ENCODE measurements around the gene SCN10A. TPM values are rescaled to one million over a fixed set of nuclear protein-coding genes. Genes with fewer than 3 reads are reported as not detected.

The SCN10A gene
- total and polyA plus RNA-seq, 2 of the 13 experiments (the other 11 are each of a cell fraction or from before 2014, with no cell fraction given) = not detected

DNA sequence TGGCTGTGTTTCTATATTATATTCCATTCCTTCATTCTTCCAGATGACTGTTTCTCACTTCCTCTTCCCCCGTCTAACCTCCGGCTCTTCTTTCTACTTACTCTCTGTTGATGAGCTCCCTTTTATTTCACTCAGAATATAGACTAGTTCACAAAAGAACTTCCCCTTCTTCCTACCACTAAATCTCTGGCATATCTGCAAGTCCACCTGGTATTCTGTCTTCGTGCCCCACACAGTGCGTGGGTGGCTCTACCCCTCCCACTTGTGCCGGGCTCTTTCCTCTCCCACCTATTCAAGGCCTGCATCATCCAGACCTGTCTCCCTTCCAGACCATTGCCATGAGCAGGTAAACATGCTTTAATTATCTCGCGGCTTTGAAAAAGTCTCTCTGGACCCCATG is 73.0 kb downstream of the SCN10A start (continued):
- TF ChIP-seq, protein P1, sequence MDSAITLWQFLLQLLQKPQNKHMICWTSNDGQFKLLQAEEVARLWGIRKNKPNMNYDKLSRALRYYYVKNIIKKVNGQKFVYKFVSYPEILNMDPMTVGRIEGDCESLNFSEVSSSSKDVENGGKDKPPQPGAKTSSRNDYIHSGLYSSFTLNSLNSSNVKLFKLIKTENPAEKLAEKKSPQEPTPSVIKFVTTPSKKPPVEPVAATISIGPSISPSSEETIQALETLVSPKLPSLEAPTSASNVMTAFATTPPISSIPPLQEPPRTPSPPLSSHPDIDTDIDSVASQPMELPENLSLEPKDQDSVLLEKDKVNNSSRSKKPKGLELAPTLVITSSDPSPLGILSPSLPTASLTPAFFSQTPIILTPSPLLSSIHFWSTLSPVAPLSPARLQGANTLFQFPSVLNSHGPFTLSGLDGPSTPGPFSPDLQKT (CRISPR knock-in tag; IDR thresholded peaks at IDR 0.05; ENCODE audit: borderline replicate concordance) = no peak
- TF ChIP-seq ZC3H4 (CRISPR knock-in tag; IDR thresholded peaks at IDR 0.05; ENCODE audit: borderline replicate concordance) (no peak), CENPT (CRISPR knock-in tag; IDR thresholded peaks at IDR 0.05; ENCODE audit: low read depth) (no peak), ZNF552 (CRISPR knock-in tag; IDR thresholded peaks at IDR 0.05; ENCODE audit: borderline replicate concordance) (no peak), ZNF564 (CRISPR knock-in tag; IDR thresholded peaks at IDR 0.05) (no peak), ZNF547 (CRISPR knock-in tag; IDR thresholded peaks at IDR 0.05) (no peak), ZNF562 (CRISPR knock-in tag; IDR thresholded peaks at IDR 0.05; ENCODE audit: borderline replicate concordance) (no peak), ZNF775 (CRISPR knock-in tag; IDR thresholded peaks at IDR 0.05; ENCODE audit: borderline replicate concordance) (no peak)
- TF ChIP-seq, protein P2, sequence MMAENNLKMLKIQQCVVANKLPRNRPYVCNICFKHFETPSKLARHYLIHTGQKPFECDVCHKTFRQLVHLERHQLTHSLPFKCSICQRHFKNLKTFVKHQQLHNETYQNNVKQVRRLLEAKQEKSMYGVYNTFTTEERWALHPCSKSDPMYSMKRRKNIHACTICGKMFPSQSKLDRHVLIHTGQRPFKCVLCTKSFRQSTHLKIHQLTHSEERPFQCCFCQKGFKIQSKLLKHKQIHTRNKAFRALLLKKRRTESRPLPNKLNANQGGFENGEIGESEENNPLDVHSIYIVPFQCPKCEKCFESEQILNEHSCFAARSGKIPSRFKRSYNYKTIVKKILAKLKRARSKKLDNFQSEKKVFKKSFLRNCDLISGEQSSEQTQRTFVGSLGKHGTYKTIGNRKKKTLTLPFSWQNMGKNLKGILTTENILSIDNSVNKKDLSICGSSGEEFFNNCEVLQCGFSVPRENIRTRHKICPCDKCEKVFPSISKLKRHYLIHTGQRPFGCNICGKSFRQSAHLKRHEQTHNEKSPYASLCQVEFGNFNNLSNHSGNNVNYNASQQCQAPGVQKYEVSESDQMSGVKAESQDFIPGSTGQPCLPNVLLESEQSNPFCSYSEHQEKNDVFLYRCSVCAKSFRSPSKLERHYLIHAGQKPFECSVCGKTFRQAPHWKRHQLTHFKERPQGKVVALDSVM (CRISPR knock-in tag; IDR thresholded peaks at IDR 0.05) = no peak
- TF ChIP-seq, protein P3, sequence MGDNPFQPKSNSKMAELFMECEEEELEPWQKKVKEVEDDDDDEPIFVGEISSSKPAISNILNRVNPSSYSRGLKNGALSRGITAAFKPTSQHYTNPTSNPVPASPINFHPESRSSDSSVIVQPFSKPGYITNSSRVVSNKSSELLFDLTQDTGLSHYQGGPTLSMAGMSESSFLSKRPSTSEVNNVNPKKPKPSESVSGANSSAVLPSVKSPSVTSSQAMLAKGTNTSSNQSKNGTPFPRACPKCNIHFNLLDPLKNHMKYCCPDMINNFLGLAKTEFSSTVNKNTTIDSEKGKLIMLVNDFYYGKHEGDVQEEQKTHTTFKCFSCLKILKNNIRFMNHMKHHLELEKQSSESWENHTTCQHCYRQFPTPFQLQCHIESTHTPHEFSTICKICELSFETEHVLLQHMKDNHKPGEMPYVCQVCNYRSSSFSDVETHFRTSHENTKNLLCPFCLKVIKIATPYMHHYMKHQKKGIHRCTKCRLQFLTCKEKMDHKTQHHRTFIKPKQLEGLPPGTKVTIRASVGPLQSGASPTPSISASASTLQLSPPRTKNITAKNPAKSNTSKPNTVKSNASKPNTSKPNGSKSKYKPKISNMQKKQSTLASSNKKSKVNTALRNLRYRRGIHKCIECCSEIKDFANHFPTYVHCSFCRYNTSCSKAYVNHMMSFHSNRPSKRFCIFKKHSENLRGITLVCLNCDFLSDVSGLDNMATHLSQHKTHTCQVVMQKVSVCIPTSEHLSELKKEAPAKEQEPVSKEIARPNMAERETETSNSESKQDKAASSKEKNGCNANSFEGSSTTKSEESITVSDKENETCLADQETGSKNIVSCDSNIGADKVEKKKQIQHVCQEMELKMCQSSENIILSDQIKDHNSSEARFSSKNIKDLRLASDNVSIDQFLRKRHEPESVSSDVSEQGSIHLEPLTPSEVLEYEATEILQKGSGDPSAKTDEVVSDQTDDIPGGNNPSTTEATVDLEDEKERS (CRISPR knock-in tag; IDR thresholded peaks at IDR 0.05) = no peak
- TF ChIP-seq, protein P4, sequence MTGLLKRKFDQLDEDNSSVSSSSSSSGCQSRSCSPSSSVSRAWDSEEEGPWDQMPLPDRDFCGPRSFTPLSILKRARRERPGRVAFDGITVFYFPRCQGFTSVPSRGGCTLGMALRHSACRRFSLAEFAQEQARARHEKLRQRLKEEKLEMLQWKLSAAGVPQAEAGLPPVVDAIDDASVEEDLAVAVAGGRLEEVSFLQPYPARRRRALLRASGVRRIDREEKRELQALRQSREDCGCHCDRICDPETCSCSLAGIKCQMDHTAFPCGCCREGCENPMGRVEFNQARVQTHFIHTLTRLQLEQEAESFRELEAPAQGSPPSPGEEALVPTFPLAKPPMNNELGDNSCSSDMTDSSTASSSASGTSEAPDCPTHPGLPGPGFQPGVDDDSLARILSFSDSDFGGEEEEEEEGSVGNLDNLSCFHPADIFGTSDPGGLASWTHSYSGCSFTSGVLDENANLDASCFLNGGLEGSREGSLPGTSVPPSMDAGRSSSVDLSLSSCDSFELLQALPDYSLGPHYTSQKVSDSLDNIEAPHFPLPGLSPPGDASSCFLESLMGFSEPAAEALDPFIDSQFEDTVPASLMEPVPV (CRISPR knock-in tag; IDR thresholded peaks at IDR 0.05) = no peak

All from HepG2 (cell line).